GM12875 (cell line): ENCODE results near the gene SAMD4A.

Experiments used
- H3K4me3 ChIP-seq: one replicate; pipeline ENCODE4 v1.5.1; 2011; ENCODE audit warnings: low read depth, low read length, control low read depth
- CTCF ChIP-seq: IDR thresholded peaks from 2 replicates; pipeline ENCODE4 v1.5.1; 2011; ENCODE audit warnings: low read depth, mild to moderate bottlenecking, control low read depth, inconsistent platforms, low read length, moderate library complexity, borderline replicate concordance; ENCODE audit not compliant: insufficient read depth

SAMD4A gene

DNA sequence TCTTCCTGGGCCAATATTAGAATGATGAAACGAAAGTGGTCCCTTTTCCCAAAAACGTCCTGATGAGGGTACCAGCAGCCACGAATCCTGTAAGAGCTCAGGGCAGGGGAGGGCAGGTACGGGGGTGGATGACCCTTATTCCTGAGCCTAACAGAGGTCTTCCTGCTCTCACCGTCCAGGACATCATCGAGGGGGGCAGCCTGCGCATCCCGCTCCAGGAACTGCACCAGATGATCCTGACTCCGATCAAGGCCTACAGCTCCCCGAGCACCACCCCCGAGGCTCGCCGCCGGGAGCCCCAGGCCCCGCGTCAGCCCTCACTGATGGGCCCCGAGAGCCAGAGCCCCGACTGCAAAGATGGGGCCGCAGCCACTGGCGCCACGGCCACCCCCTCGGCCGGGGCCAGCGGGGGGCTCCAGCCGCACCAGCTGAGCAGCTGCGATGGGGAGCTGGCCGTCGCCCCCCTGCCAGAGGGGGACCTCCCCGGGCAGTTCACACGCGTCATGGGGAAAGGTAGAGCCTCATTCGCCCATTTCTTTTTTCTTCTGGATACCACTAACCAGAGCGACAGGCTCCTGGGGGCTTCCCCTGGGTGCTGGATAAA is 193.2 kb downstream of the SAMD4A start:
- TF ChIP-seq CTCF: no peak

DNA sequence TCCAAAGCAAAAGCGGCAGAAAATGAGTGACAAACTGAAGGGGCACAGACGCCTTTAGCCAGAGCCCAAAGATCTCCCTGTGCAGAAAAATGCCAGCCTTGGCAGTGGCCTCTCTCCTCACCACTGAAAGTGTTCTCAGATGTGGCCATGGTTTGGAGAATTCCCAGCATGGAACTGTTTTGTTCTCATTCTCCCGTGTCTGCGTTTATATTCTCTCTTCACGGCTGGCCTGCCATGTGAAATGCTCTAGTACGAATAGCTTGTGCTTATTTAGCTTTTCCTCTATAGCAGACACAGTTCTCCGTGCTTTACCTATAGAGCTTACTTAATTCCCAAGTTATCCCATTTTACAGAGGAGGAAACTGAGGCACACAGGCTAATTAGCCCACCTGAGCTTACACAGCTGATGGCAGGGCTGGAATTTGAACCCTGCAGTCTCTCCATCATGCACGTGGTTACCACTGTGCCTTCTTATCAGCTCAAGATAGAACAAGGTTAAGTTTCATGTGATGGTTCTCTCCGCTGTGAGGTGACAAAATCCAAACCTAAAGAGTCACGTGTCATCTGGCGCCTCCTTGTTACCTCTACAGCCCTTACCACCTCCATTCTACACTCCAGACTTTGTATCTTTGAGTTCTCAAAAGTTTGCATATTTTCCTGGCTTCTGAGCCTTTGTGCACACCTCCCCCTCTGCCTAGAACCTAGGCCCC is 194.1 kb downstream of the SAMD4A start:
- no peak for TF ChIP-seq CTCF
- H3K4me3 ChIP-seq: no peak overlapping the region

More for the DNA sequence above, 193.2 kb downstream of the SAMD4A start:
- no peak overlapping the region for H3K4me3 ChIP-seq

- TF ChIP-seq CTCF: no peak
- H3K4me3 ChIP-seq: no peak overlapping the region
Measured at GRCh38 chr14:54761835-54762234, 194.9 kb downstream of the SAMD4A start.

DNA sequence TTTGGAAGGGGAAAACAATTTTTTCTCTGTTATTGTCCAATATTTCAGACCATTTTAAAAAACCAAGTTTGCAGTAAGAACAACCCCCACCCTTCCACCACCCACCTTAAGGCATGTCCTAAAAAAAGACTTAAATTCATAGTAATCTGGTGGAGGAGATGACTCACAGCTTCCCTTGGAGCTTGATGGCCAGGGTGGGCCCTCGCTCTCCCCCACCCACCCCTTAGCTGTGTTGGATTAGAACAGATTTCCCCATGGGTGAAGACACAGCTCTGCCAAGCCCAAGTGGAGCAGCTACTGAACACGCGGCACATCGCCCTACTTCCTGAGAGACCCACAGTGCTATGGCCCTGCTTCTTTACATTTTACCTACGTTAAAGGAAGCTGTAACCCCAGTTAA is 195.4 kb downstream of the SAMD4A start:
- no peak for TF ChIP-seq CTCF
- H3K4me3 ChIP-seq: no peak overlapping the region

DNA sequence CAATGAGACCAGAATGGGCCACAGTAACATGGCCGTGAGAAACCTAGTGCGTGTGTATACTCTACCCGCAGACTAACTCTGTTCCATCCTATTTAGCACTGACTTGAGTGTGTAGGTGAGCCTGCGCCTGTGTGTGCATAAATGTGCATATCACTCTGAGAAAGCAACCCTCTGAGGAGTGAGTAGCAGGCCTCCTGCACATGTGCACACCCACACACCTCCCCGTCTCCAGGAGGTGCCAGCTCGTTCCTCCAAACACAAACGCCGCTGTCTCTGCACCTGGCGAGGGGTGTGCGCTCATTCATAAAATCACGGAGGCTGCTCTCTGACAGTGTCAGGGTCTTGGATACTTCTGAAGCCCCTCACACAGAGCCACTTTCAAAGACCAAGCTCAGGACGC is 196.8 kb downstream of the SAMD4A start:
- no peak for TF ChIP-seq CTCF
- no peak overlapping the region for H3K4me3 ChIP-seq

DNA sequence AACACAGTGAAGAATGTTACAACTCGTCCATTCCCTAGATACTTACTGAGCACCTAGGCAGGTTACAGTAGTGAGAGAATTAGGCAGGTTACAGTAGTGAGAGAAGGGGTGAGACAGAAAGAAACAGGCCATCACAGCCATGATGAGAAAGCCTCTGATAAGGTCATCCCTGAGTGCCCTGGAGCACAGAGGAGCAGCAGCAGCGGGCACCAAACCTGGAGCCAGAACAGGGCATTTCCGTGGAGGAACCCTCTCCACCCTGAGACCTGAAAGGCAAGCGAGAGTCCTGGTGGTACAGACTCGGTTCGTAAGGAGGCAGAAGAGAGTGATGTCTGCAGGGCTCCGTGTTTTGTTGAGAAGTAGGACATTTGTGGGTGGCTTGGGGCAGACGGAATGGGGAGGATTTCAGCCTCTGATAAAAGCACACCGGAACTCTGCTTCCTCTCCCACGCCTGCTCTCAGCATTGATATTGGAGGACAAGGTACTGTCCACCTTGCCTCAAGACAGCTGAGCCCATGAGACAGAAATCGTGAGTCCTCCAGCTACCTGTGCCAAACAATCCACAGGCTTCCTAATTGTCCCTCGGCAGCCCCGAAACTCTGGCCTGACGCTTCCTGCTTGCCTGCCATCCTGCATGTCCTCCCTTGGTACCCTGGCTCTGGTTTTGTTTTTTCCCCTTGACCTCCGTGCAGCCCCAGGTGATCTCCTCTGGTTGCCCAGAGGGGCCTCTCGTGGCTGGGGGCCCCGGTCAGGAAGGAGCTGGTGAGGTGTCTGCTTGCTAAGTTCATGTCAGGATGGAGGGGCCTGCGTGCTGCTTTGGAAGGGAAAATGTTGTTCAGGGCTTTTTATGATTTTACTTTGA is 199.6 kb downstream of the SAMD4A start:
- no peak for TF ChIP-seq CTCF

More for the DNA sequence above, 199.6 kb downstream of the SAMD4A start:
- no peak overlapping the region for H3K4me3 ChIP-seq
